ENCODE data around the gene LGALS8. TPM values are rescaled to one million over a fixed set of nuclear protein-coding genes. Genes with fewer than 3 reads are reported as not detected.

The LGALS8 gene
- total RNA-seq, 1 experiment from 2014 or later, result 30.7 TPM

- 0 out of 4 replicates have a peak, but pooled peaks cover 0 to 4% of the 10 kb centered on the region in 2 experiments for H3K4me1 ChIP-seq (ENCODE audit: control insufficient read depth in 1 of 2, insufficient read depth in 2 of 2, low read length in 2 of 2)
- no peak overlapping the region for H3K4me3 ChIP-seq (replicated peaks in 1 of 2; ENCODE audit: low read depth in 1 of 2, low read length in 2 of 2)
- no peak overlapping the region for H2AFZ ChIP-seq (ENCODE audit: low read depth, low read length, poor library complexity, severe bottlenecking)
- no peak overlapping the region for H3K4me2 ChIP-seq (ENCODE audit: low read length)
- no peak overlapping the region for H3K27ac ChIP-seq (ENCODE audit: low read depth, low read length)
- ChIA-PET RAD21 (ENCODE audit: low non-redundant PET in 1 of 2, low total read pairs in 2 of 2, uncharacterized antibody in 2 of 2, unreplicated experiment in 2 of 2) (no interaction called here), CTCF (no interaction called here), POLR2A (no interaction called here)
- BruUV-seq (replicated peaks), result no TSS peak
- peaks cover 51 to 62% of the 10 kb centered on the region in 2 experiments for H3K36me3 ChIP-seq (ENCODE audit: control insufficient read depth in 1 of 2, insufficient read depth in 2 of 2, low read length in 2 of 2)
- intact Hi-C loops (cut with micrococcal nuclease), result no loop called here
- no peak for DNase-seq (ENCODE audit: low read depth, low spot score)
- H3K27me3 ChIP-seq (ENCODE audit: insufficient read depth, low read length), result no peaks in the 10 kb centered on the region
- H3K9me2 ChIP-seq (ENCODE audit: insufficient read depth), result no peaks in the 10 kb centered on the region
- no peaks in the 10 kb centered on the region for H3K79me2 ChIP-seq (ENCODE audit: insufficient read depth, low read length)
- H3K9me3 ChIP-seq (ENCODE audit: control insufficient read depth in 1 of 2, insufficient read depth in 1 of 2, low read depth in 1 of 2, low read length in 2 of 2), result no peaks in the 10 kb centered on the region
- H3K9ac ChIP-seq (ENCODE audit: low read length), result no peak overlapping the region
- TF ChIP-seq MAX (IDR thresholded peaks at IDR 0.05), result no peak
- no peak for TF ChIP-seq CTCF (IDR thresholded peaks at IDR 0.05 in 2 of 3, conservative IDR thresholded peaks at IDR 0.05 in 1 of 3; ENCODE audit: borderline replicate concordance in 1 of 3, insufficient read depth in 1 of 3, low read depth in 2 of 3, low read length in 2 of 3)
- no peak for TF ChIP-seq EZH2 (IDR thresholded peaks at IDR 0.05)
- TF ChIP-seq POLR2AphosphoS5 (IDR thresholded peaks at IDR 0.05; ENCODE audit: low read depth, low read length), result no peak
- TF ChIP-seq SIN3A (IDR thresholded peaks at IDR 0.05; ENCODE audit: low read depth), result no peak
- no peak for TF ChIP-seq SP1 (IDR thresholded peaks at IDR 0.05; ENCODE audit: low read depth)
- no peak for TF ChIP-seq ZNF274 (IDR thresholded peaks at IDR 0.05; ENCODE audit: low read depth, low read length)
- TF ChIP-seq ZBTB33 (IDR thresholded peaks at IDR 0.05; ENCODE audit: extremely low read depth, insufficient replicate concordance, low read length), result no peak
- TF ChIP-seq EZH2phosphoT487 (IDR thresholded peaks at IDR 0.05; ENCODE audit: borderline replicate concordance), result no peak
- TF ChIP-seq JUND (IDR thresholded peaks at IDR 0.05), result no peak
- no peak for TF ChIP-seq REST (IDR thresholded peaks at IDR 0.05; ENCODE audit: low read depth)
- no peak for TF ChIP-seq FOSL1 (IDR thresholded peaks at IDR 0.05; ENCODE audit: low read depth)
- no peaks in the 10 kb centered on the region for H4K20me1 ChIP-seq (ENCODE audit: insufficient read depth)
- no peak for ATAC-seq
These were observed 24.7 kb downstream of the LGALS8 start for GRCh38 chr1:236548452-236548851.
